PFSK-1 (cell line): Measurements from ENCODE around the gene TCF7L1.
A peak's percentile ranks its signal among the peaks of the same experiment; 100 is the strongest.

ENCODE experiments used
- FOXP2 ChIP-seq: optimal IDR thresholded peaks from 2 replicates; pipeline ENCODE3; 2011; ENCODE audit warnings: borderline replicate concordance, control low read depth, inconsistent platforms; ENCODE audit not compliant: insufficient read depth; ENCODE audit errors: extremely low read length, extremely low read depth
- POLR2AphosphoS5 ChIP-seq: IDR thresholded peaks from 2 replicates; pipeline ENCODE4 v1.6.1; 2012; ENCODE audit warnings: low read depth, mild to moderate bottlenecking, control low read depth, low read length, moderate library complexity
- SIN3A ChIP-seq: IDR thresholded peaks from 2 replicates; pipeline ENCODE4 v1.6.1; 2012; ENCODE audit warnings: mild to moderate bottlenecking, low read length, moderate library complexity, borderline replicate concordance; ENCODE audit not compliant: insufficient read depth
- TAF1 ChIP-seq: IDR thresholded peaks from 2 replicates; pipeline ENCODE4 v1.6.1; 2012; ENCODE audit warnings: low read length, control low read depth, borderline replicate concordance; ENCODE audit not compliant: insufficient read depth
- TF ChIP-seq, protein P1 (sequence below), 2 experiments: IDR thresholded peaks; 2 replicates each; pipeline versions ENCODE4 v1.6.1 to v1.8.0; 2011 to 2012; ENCODE audit warnings: low read depth in 2 of 2, low read length in 2 of 2, control low read depth in 1 of 2, inconsistent platforms in 1 of 2, mild to moderate bottlenecking in 1 of 2, moderate library complexity in 1 of 2; ENCODE audit not compliant: insufficient read depth in 1 of 2

The TCF7L1 gene

DNA sequence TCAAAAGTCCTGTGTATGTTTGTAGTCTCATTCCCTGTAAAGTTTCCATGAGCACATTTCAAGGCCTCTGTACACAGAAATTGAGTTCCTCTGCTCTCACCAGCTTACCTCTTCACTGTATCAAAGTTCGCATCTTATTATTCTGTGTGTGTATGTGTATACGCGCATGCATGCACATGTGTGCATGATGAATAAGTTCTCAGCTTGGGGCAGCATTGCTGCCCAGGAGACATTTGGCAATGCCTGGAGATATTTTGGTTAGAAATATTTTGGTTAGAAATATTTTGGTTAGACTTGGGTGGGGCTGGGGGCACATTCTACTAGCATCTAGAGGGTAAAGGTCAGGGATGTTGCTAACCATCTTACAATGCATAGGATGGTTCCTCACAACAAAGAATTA, 23.4 kb downstream of the TCF7L1 start:
- no peak for TF ChIP-seq FOXP2
- TF ChIP-seq SIN3A, result no peak
- TF ChIP-seq, protein P1, sequence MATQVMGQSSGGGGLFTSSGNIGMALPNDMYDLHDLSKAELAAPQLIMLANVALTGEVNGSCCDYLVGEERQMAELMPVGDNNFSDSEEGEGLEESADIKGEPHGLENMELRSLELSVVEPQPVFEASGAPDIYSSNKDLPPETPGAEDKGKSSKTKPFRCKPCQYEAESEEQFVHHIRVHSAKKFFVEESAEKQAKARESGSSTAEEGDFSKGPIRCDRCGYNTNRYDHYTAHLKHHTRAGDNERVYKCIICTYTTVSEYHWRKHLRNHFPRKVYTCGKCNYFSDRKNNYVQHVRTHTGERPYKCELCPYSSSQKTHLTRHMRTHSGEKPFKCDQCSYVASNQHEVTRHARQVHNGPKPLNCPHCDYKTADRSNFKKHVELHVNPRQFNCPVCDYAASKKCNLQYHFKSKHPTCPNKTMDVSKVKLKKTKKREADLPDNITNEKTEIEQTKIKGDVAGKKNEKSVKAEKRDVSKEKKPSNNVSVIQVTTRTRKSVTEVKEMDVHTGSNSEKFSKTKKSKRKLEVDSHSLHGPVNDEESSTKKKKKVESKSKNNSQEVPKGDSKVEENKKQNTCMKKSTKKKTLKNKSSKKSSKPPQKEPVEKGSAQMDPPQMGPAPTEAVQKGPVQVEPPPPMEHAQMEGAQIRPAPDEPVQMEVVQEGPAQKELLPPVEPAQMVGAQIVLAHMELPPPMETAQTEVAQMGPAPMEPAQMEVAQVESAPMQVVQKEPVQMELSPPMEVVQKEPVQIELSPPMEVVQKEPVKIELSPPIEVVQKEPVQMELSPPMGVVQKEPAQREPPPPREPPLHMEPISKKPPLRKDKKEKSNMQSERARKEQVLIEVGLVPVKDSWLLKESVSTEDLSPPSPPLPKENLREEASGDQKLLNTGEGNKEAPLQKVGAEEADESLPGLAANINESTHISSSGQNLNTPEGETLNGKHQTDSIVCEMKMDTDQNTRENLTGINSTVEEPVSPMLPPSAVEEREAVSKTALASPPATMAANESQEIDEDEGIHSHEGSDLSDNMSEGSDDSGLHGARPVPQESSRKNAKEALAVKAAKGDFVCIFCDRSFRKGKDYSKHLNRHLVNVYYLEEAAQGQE (IDR thresholded peaks at IDR 0.05; ENCODE audit: insufficient read depth in 1 of 2, low read depth in 2 of 2, low read length in 2 of 2), result no peak
- no peak for TF ChIP-seq TAF1
- TF ChIP-seq POLR2AphosphoS5, result no peak

DNA sequence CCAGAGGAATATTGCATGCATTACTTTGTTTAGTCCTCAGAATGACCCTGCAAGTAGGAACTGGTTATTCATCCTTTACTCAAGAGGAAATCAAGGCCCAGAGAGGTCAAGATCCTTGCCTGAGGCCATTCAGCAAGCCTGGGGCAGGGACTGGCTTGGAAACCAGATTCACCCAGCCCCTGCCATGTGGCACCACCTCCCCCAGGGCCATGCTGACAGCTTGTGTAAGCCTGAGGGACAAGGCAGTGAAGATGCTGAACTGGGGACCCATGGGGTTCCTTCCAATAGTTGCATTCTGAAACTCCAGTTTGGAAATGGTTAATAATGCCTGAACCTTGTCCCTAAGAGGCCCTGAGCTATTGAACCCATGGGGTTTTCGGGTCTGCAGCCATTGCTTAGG, 24.2 kb downstream of the TCF7L1 start:
- TF ChIP-seq SIN3A, result no peak
- TF ChIP-seq FOXP2, result no peak
- TF ChIP-seq POLR2AphosphoS5, result no peak
- TF ChIP-seq TAF1, result no peak
- TF ChIP-seq, protein P1 (IDR thresholded peaks at IDR 0.05; ENCODE audit: insufficient read depth in 1 of 2, low read depth in 2 of 2, low read length in 2 of 2), result no peak

DNA sequence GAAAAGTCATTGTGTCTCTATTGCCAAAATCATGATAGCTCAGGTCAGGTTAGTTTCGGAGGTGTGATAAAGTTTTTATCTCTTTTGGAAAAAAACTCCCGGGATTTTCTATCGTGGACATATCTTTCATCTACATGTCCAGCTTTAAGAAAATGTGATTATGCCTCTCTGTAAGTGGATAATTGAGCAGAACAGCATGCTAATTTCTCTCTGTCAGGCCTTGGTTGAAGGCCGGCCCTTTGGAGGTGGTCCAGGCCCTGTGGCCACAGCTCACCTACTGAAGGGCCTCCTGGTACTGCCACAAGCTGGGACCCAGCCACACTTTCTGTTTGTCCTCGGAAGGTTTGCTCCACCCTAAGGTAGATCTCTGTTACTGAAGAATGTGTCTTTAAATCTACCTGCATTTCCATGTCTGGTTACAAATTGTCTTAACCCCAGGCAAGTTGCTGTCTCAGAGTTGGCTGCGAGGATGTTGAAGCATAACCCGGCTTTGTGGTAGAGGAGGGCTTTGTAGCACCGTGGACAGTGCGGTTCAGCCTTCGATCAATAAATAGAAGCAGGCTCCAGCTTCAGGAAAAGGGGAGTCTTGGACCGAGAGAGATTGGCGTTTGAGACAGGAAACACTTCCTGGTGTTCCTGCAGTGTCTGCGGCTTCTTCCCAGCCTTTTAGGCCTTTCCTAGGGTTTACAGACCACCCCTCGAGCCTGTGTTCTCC, 25.5 kb downstream of the TCF7L1 start:
- TF ChIP-seq, protein P1 (IDR thresholded peaks at IDR 0.05; ENCODE audit: insufficient read depth in 1 of 2, low read depth in 2 of 2, low read length in 2 of 2), result peak; percentile 59 to 86
- no peak for TF ChIP-seq FOXP2
- no peak for TF ChIP-seq SIN3A
- TF ChIP-seq POLR2AphosphoS5, result no peak

DNA sequence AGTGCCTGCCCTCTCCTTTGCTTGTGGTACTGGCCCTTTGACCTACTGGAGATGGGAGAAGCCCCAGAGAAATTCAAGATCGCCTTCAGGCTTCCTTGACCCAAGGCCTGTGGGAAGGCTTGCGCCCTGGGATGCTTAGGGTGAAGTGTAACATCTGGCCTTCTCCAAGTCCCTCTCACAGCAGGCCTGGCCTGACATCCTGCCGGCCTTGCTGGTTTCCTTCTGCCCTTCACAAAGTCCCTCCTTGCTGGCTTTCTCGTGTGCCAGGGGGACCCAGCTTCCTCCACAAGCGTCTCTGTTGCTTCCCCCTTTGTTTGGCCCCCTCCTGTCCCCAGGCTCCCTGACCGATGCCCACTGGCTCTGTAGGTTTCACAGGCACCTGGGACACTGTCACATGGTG, 26.4 kb downstream of the TCF7L1 start:
- TF ChIP-seq FOXP2 (no peak), TAF1 (no peak), SIN3A (no peak), POLR2AphosphoS5 (no peak)
- TF ChIP-seq, protein P1 (IDR thresholded peaks at IDR 0.05; ENCODE audit: insufficient read depth in 1 of 2, low read depth in 2 of 2, low read length in 2 of 2), result no peak

DNA sequence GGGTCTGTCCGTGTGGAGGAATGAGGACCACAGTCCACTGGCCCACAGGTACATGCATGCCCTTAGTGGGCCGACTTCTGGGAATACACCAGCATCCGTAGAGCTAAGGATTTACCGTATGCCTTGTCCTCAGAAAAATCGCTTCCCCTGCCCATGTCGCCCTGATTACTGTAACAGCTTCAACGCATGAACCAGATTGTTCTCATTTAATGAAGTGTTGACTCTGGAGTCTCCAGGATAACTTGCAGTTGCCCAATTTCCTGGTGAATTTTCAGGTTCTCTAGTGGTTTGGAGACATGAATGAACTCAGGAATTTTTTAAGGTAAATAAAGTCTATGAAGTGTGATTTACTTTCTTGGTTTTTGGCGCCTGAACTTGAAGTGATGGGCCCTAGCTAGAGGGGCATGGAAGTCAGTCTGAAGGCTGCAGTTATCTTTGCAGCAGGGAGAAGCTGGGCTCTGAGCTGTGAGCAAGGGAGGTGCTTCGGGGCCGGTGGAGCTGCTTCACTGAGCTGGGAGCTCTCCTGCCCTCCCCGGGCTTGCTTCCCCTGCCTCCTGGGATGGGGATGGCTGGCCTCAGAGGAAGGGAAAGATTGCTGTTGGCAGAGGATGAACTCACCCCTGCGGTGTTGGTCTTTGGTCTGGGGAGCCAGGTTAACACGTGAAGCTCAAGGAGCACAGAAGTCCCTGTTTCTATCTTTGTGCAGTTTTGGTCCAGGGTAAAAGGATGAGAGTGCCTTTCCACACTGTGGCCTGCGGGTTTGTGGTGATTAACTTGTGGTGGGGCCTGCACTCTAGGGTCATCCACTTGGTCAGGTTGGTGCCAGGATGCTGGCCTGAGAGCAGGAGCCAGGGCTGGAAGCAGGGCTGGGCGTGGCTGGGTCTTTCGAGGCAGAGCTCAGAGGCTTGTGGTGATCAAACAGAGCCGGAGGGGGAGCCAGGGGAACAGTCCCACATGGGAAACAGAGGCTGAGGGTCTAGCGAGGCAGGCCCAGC, 28.1 kb downstream of the TCF7L1 start:
- no peak for TF ChIP-seq TAF1
- TF ChIP-seq SIN3A, result no peak
- TF ChIP-seq FOXP2, result no peak
- TF ChIP-seq, protein P1 (IDR thresholded peaks at IDR 0.05; ENCODE audit: insufficient read depth in 1 of 2, low read depth in 2 of 2, low read length in 2 of 2), result no peak
- TF ChIP-seq POLR2AphosphoS5, result no peak
